ENCODE results near the gene ADGRD2. TPM values are rescaled to one million over a fixed set of nuclear protein-coding genes. Genes with fewer than 3 reads are reported as not detected.

Gene ADGRD2
- polyA plus RNA-seq, 1 donor (not counting 4 experiments of a cell fraction or from before 2014, with no cell fraction given), result not detected

- Histone ChIP-seq H3K27me3 (ENCODE audit: control insufficient read depth, extremely low read depth, insufficient read depth, low read length) (peaks cover 22% of the 10 kb centered on the region), H3K9me1 (ENCODE audit: control insufficient read depth, extremely low read depth, insufficient read depth, low read length) (no peaks in the 10 kb centered on the region), H3K36me3 (ENCODE audit: control insufficient read depth in 2 of 2, extremely low read depth in 1 of 2, insufficient read depth in 2 of 2, low read length in 2 of 2) (no peaks in the 10 kb centered on the region), H3K4me3 (ENCODE audit: control insufficient read depth in 2 of 3, extremely low read depth in 1 of 3, insufficient read depth in 2 of 3, low read depth in 1 of 3, low read length in 3 of 3) (no peak overlapping the region), H2AFZ (ENCODE audit: control insufficient read depth, low read length) (no peak overlapping the region), H3K4me2 (ENCODE audit: control insufficient read depth, extremely low read depth, insufficient read depth, low read depth, low read length) (no peak overlapping the region), H3K9me3 (ENCODE audit: control insufficient read depth, low read depth, low read length) (no peaks in the 10 kb centered on the region), H3K27ac (ENCODE audit: control insufficient read depth, insufficient read depth, low read length) (no peak overlapping the region), H3K9ac (ENCODE audit: control insufficient read depth, extremely low read depth, insufficient read depth, low read length) (no peak overlapping the region), H3K79me2 (ENCODE audit: control insufficient read depth, insufficient read depth, low read length) (no peaks in the 10 kb centered on the region), H4K20me1 (ENCODE audit: control insufficient read depth, extremely low read depth, insufficient read depth, low read length) (no peaks in the 10 kb centered on the region), H3K4me1 (ENCODE audit: control insufficient read depth, extremely low read depth, insufficient read depth, low read length) (no peaks in the 10 kb centered on the region)
- dilution Hi-C loops (cut with MboI; ENCODE audit: extremely low pct_ligation_motif_present, low sequenced_read_pairs), result no loop called here
- no peak for TF ChIP-seq CTCF (optimal IDR thresholded peaks at IDR 0.05 in 1 of 3, IDR thresholded peaks at IDR 0.05 in 1 of 3, conservative IDR thresholded peaks at IDR 0.05 in 1 of 3; ENCODE audit: extremely low read depth in 1 of 3, insufficient read depth in 2 of 3, low read length in 3 of 3)
- TF ChIP-seq EZH2 (IDR thresholded peaks at IDR 0.05; ENCODE audit: low read length), result no peak
- FAIRE-seq (peak; percentile 5), DNase-seq (ENCODE audit: low read depth, low spot score) (no peak)
Measured at GRCh38 chr9:124493218-124493617, 43.0 kb downstream of the ADGRD2 start.

- no peak for FAIRE-seq
Measured at GRCh38 chr9:124493794-124494479, 43.7 kb downstream of the ADGRD2 start.

More at GRCh38 chr9:124493794-124494479, 43.7 kb downstream of the ADGRD2 start:
- Histone ChIP-seq H3K36me3 (ENCODE audit: control insufficient read depth in 2 of 2, extremely low read depth in 1 of 2, insufficient read depth in 2 of 2, low read length in 2 of 2) (no peaks in the 10 kb centered on the region), H3K9me1 (ENCODE audit: control insufficient read depth, extremely low read depth, insufficient read depth, low read length) (no peaks in the 10 kb centered on the region), H3K9me3 (ENCODE audit: control insufficient read depth, low read depth, low read length) (no peaks in the 10 kb centered on the region), H3K4me2 (ENCODE audit: control insufficient read depth, extremely low read depth, insufficient read depth, low read depth, low read length) (no peak overlapping the region), H3K27me3 (ENCODE audit: control insufficient read depth, extremely low read depth, insufficient read depth, low read length) (peaks cover 20% of the 10 kb centered on the region), H3K79me2 (ENCODE audit: control insufficient read depth, insufficient read depth, low read length) (no peaks in the 10 kb centered on the region), H3K4me3 (ENCODE audit: control insufficient read depth in 2 of 3, extremely low read depth in 1 of 3, insufficient read depth in 2 of 3, low read depth in 1 of 3, low read length in 3 of 3) (no peak overlapping the region), H3K9ac (ENCODE audit: control insufficient read depth, extremely low read depth, insufficient read depth, low read length) (no peak overlapping the region), H3K27ac (ENCODE audit: control insufficient read depth, insufficient read depth, low read length) (no peak overlapping the region), H3K4me1 (ENCODE audit: control insufficient read depth, extremely low read depth, insufficient read depth, low read length) (no peaks in the 10 kb centered on the region), H2AFZ (ENCODE audit: control insufficient read depth, low read length) (no peak overlapping the region), H4K20me1 (ENCODE audit: control insufficient read depth, extremely low read depth, insufficient read depth, low read length) (no peaks in the 10 kb centered on the region)
- TF ChIP-seq EZH2 (IDR thresholded peaks at IDR 0.05; ENCODE audit: low read length) (no peak), CTCF (optimal IDR thresholded peaks at IDR 0.05 in 1 of 3, IDR thresholded peaks at IDR 0.05 in 1 of 3, conservative IDR thresholded peaks at IDR 0.05 in 1 of 3; ENCODE audit: extremely low read depth in 1 of 3, insufficient read depth in 2 of 3, low read length in 3 of 3) (no peak)
- dilution Hi-C loops (cut with MboI; ENCODE audit: extremely low pct_ligation_motif_present, low sequenced_read_pairs), result no loop called here
- no peak for DNase-seq (ENCODE audit: low read depth, low spot score)

Measured in keratinocyte (primary cell).